Neuronal stem cell (in vitro differentiated cells): ENCODE data around the gene QRICH2.
A peak's percentile ranks its signal among the peaks of the same experiment; 100 is the strongest.
"Not testable (repeated sequence)": the region's sequence is repeated elsewhere in the genome, so short reads cannot be mapped to it uniquely, and the experiment has no call there.

Experiments used
- DNase-seq: peaks from one replicate; pipeline ENCODE4 v3.0.0-alpha.2; 2013; ENCODE audit warnings: low spot score
- H2AFZ ChIP-seq: one replicate; pipeline ENCODE4 v1.6.1; 2013; ENCODE audit warnings: mild to moderate bottlenecking, low read length, inconsistent platforms
- H2AK5ac ChIP-seq: 2 replicates; pipeline ENCODE4 v1.6.1; 2013; ENCODE audit warnings: low read depth, mild to moderate bottlenecking, inconsistent platforms, low read length, moderate library complexity, mixed read lengths
- H2BK120ac ChIP-seq: 2 replicates; pipeline ENCODE4 v1.6.1; 2013; ENCODE audit warnings: low read depth, mild to moderate bottlenecking, inconsistent platforms, low read length, moderate library complexity, mixed read lengths
- H2BK12ac ChIP-seq: one replicate; pipeline ENCODE4 v1.6.1; 2013; ENCODE audit warnings: low read length, inconsistent platforms
- H2BK15ac ChIP-seq: 2 replicates; pipeline ENCODE4 v1.6.1; 2013; ENCODE audit warnings: mild to moderate bottlenecking, low read length, inconsistent platforms, mixed read lengths
- H2BK5ac ChIP-seq: one replicate; pipeline ENCODE4 v1.6.1; 2013; ENCODE audit warnings: inconsistent platforms, mild to moderate bottlenecking, low read length, moderate library complexity
- H3K14ac ChIP-seq: one replicate; pipeline ENCODE4 v1.6.1; 2013; ENCODE audit warnings: low read length, inconsistent platforms
- H3K18ac ChIP-seq: 2 replicates; pipeline ENCODE4 v1.6.1; 2013; ENCODE audit warnings: low read length, inconsistent platforms
- H3K23ac ChIP-seq: 2 replicates; pipeline ENCODE4 v1.6.1; 2013; ENCODE audit warnings: low read depth, mild to moderate bottlenecking, mixed read lengths, low read length, inconsistent platforms; ENCODE audit not compliant: poor library complexity
- H3K27ac ChIP-seq: replicated peaks from 3 replicates; pipeline ENCODE4 v1.5.1; 2013; ENCODE audit warnings: low read length, inconsistent platforms
- H3K27me3 ChIP-seq, 3 experiments: 2 replicates each; pipeline ENCODE4 v1.6.1; 2013; ENCODE audit warnings: low read length in 3 of 3, mild to moderate bottlenecking in 2 of 3, inconsistent platforms in 1 of 3, low read depth in 1 of 3, mixed read lengths in 1 of 3, moderate library complexity in 1 of 3; ENCODE audit not compliant: control insufficient read depth in 3 of 3, insufficient read depth in 3 of 3
- H3K36me3 ChIP-seq, 2 donors: replicated peaks in 1 of 2; 2 replicates each; pipeline ENCODE4 v1.6.1; 2013; ENCODE audit warnings: low read length in 2 of 2; ENCODE audit not compliant: control insufficient read depth in 2 of 2, insufficient read depth in 2 of 2
- H3K4ac ChIP-seq: 2 replicates; pipeline ENCODE4 v1.6.1; 2013; ENCODE audit warnings: inconsistent platforms, mild to moderate bottlenecking, low read length, moderate library complexity
- H3K4me1 ChIP-seq, 2 donors: 1 replicate in 1 of 2; 2 replicates in 1 of 2; pipeline ENCODE4 v1.6.1; 2013; ENCODE audit warnings: low read length in 2 of 2, low read depth in 1 of 2; ENCODE audit not compliant: control insufficient read depth in 2 of 2, insufficient read depth in 1 of 2
- H3K4me2 ChIP-seq: one replicate; pipeline ENCODE4 v1.6.1; 2013; ENCODE audit warnings: mild to moderate bottlenecking, low read length, inconsistent platforms; ENCODE audit not compliant: insufficient read depth, poor library complexity, severe bottlenecking
- H3K4me3 ChIP-seq, 2 donors: 2 replicates each; pipeline ENCODE4 v1.5.1; 2013; ENCODE audit warnings: low read length in 2 of 2, mild to moderate bottlenecking in 2 of 2, inconsistent platforms in 1 of 2, moderate library complexity in 1 of 2
- H3K79me1 ChIP-seq: one replicate; pipeline ENCODE4 v1.6.1; 2013; ENCODE audit warnings: low read depth, mild to moderate bottlenecking, inconsistent platforms, low read length, moderate library complexity
- H3K9ac ChIP-seq: one replicate; pipeline ENCODE4 v1.6.1; 2013; ENCODE audit warnings: mild to moderate bottlenecking, low read depth, low read length, inconsistent platforms; ENCODE audit not compliant: poor library complexity
- H3K9me3 ChIP-seq, 2 donors: replicated peaks in 1 of 2; 2 replicates each; pipeline versions ENCODE3 to v1.6.1; 2013; ENCODE audit warnings: low read length in 2 of 2, mild to moderate bottlenecking in 2 of 2, inconsistent platforms in 1 of 2, low read depth in 1 of 2, mixed read lengths in 1 of 2, moderate library complexity in 1 of 2; ENCODE audit not compliant: control insufficient read depth in 2 of 2, insufficient read depth in 1 of 2
- H4K8ac ChIP-seq: one replicate; pipeline ENCODE4 v1.6.1; 2013; ENCODE audit warnings: low read depth, mild to moderate bottlenecking, inconsistent platforms, low read length, moderate library complexity
- H4K91ac ChIP-seq: one replicate; pipeline ENCODE4 v1.6.1; 2013; ENCODE audit warnings: low read length, low read depth, mild to moderate bottlenecking, inconsistent platforms; ENCODE audit not compliant: poor library complexity
- WGBS, 2 donors: extraction: QIAGEN DNeasy Blood & Tissue Kit; methylation state at CpG; one replicate each; pipeline ENCODE4 v1.1.7; 2013; ENCODE audit warnings: missing lambda C conversion rate in 2 of 2, mixed read lengths in 1 of 2; ENCODE audit not compliant: insufficient read length in 2 of 2, insufficient replicate concordance in 1 of 2; ENCODE audit errors: extremely low coverage in 2 of 2; 5-methylcytosine and 5-hydroxymethylcytosine counted together

The QRICH2 gene

DNA sequence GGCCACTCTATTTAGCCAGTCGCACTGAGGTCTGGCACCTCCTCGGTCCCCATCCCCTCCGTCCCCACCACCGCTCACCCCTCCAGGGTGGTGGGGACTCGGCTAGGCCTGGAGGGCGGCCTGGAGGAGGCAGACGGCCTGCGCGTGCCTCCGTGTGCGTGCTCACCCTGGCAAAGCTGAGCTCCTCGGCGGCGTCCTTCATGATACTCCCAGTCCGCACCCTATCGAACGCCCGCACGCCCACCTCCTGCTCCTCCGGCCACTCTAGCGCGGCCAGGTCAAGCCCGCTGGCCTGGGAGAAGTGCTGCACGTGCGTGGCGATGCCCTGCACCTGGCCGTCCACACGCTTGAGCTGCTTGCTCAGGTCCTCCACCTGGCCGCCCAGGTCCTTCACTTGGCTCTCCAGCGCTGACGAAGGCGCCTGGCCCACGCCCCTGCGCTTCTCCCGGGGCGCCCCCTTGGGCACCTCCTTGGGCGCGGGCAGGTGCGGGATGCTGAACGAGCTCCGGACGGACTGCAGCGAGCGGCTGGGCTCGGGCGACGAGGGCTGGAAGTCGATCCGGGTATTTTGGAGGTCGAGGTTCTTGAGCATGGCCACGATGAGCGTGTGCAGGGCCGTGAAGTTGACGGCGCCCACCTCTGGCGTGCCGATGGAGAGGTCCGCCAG lies 644 bp downstream of the QRICH2 start:
- H2BK120ac ChIP-seq, result no peak overlapping the region
- no peak overlapping the region for H4K8ac ChIP-seq
- H3K23ac ChIP-seq, result no peak overlapping the region
- WGBS, 2 donors, result no CpG with 5 or more reads among the region's 58 CpGs
- H3K36me3 ChIP-seq, result peaks cover 13 to 61% of the 10 kb centered on the region in 2 donors
- no peak overlapping the region for H4K91ac ChIP-seq
- no peak overlapping the region for H3K4me3 ChIP-seq
- H3K18ac ChIP-seq, result no peak overlapping the region
- no peak overlapping the region for H3K4me2 ChIP-seq
- no peaks in the 10 kb centered on the region for H3K4me1 ChIP-seq
- no peak overlapping the region for H2AK5ac ChIP-seq
- peaks cover 6% of the 10 kb centered on the region for H3K79me1 ChIP-seq
- H3K27ac ChIP-seq, result no peak overlapping the region
- no peak overlapping the region for H2BK5ac ChIP-seq
- H3K9ac ChIP-seq, result no peak overlapping the region
- H2BK12ac ChIP-seq, result no peak overlapping the region
- no peak overlapping the region for H2BK15ac ChIP-seq
- no peak overlapping the region for H3K4ac ChIP-seq
- no peaks in the 10 kb centered on the region for H3K9me3 ChIP-seq
- DNase-seq, result no peak
- no peaks in the 10 kb centered on the region for H3K27me3 ChIP-seq
- no peak overlapping the region for H2AFZ ChIP-seq
- H3K14ac ChIP-seq, result no peak overlapping the region

DNA sequence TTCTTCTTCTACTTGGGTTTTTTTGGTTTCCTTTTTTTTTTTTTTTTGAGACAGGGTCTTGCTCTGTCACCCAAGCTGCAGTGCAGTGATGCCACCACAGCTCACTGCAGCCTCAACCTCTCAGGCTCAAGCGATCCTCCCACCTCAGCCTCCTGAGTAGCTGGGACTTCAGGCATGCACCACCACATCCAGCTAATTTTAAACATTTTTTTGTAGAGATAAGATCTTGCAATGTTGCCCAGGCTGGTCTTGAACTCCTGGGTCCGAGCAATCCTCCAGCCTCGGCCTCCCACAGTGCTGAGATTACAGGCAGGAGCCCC lies 3.0 kb downstream of the QRICH2 start:
- H4K8ac ChIP-seq, H3K14ac ChIP-seq, H2AFZ ChIP-seq, H3K9ac ChIP-seq, H3K4me1 ChIP-seq, H4K91ac ChIP-seq, H3K79me1 ChIP-seq, H3K9me3 ChIP-seq, H3K4me3 ChIP-seq, H3K4me2 ChIP-seq, H3K27ac ChIP-seq, H2BK12ac ChIP-seq, H2BK5ac ChIP-seq, H2BK120ac ChIP-seq, H3K27me3 ChIP-seq, H3K18ac ChIP-seq, H3K23ac ChIP-seq, H2AK5ac ChIP-seq, DNase-seq, H3K4ac ChIP-seq, H2BK15ac ChIP-seq: not testable (repeated sequence)
- WGBS, 2 donors, result no CpG with 5 or more reads among the region's 3 CpGs
- H3K36me3 ChIP-seq, result peaks cover 9 to 41% of the 10 kb centered on the region in 2 donors

DNA sequence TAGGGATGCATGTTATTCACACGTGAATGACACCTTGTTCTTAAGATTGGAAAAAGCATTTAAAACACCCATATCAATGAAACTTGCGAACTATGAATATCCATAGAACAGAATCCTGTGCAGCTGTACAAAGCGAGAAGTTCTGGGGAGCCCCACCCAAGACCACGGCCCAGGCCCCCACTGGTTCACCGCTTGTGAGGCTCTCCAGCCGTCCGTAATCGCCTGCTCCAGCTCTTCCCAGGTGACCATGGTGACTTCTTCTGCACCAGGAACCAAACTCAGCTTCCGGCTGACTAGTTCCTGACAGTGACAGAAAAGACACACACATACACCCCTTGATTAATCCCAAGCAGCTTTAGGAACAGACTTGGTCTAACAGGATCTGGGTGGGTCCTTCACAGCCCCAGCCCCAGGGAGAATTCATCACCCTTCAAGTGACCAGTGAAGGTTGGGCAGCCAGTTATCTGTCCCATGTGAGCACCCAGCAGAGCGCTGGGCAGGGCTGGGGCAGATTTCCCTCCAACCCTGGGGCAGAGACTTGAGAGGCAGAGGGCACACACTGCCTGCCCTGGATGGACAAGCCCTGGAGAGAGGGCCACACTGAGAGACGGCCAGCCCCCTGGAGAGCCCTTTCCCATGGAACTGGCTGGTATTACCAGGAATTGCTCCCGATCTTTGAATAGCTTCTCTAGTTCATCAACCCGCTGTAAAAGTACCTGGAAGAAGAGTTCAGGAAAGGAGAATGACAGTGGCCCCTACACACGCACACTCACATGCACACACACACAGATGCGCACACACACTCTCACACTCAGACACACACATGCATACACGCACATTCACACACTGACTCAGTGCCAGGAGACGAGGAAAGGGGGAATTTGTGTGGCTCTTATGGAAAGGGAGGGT lies 3.6 kb downstream of the QRICH2 start:
- Histone ChIP-seq H2BK5ac (no peak overlapping the region), H3K36me3 (peaks cover 9 to 36% of the 10 kb centered on the region in 2 donors), H4K8ac (no peak overlapping the region), H2BK12ac (no peak overlapping the region), H4K91ac (no peak overlapping the region), H2AFZ (no peak overlapping the region), H2AK5ac (no peak overlapping the region), H3K9ac (no peak overlapping the region), H3K18ac (peak overlapping the region; percentile 27), H3K14ac (no peak overlapping the region), H3K79me1 (peaks cover 6% of the 10 kb centered on the region), H3K4me1 (no peaks in the 10 kb centered on the region), H2BK15ac (no peak overlapping the region), H3K4me3 (no peak overlapping the region), H2BK120ac (no peak overlapping the region), H3K4ac (no peak overlapping the region), H3K27ac (no peak overlapping the region), H3K27me3 (no peaks in the 10 kb centered on the region), H3K4me2 (no peak overlapping the region), H3K23ac (no peak overlapping the region), H3K9me3 (no peaks in the 10 kb centered on the region)
- no CpG with 5 or more reads among the region's 17 CpGs for WGBS, 2 donors
- no peak for DNase-seq

DNA sequence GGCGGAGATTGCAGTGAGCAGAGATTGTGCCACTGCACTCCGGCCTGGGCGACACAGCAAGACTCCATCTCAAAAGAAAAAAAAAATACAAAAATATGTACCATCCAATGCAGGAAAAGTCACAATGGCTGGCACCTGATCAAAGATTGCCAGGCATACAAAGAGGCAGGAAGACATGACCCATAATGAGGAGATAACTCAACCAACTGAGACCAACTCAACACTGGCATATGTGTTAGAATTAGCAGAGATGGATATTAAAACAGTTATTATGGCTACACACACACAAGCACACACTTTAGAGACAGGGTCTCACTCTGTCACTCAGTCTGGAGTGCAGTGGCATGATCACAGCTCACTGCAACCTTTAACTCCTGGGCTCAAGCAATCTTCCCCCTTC lies 10.6 kb downstream of the QRICH2 start:
- H2BK5ac ChIP-seq, result no peak overlapping the region
- no peaks in the 10 kb centered on the region for H3K79me1 ChIP-seq
- no peak overlapping the region for H2AK5ac ChIP-seq
- H3K36me3 ChIP-seq, result peaks cover 4 to 17% of the 10 kb centered on the region in 2 donors
- H3K27ac ChIP-seq, result no peak overlapping the region
- H3K4me1 ChIP-seq, result no peaks in the 10 kb centered on the region
- no peak overlapping the region for H4K8ac ChIP-seq
- no peak for DNase-seq
- no peak overlapping the region for H3K4me3 ChIP-seq
- no peaks in the 10 kb centered on the region for H3K27me3 ChIP-seq
- H3K4ac ChIP-seq, result no peak overlapping the region
- no peak overlapping the region for H3K9ac ChIP-seq
- no CpG with 5 or more reads among the region's 3 CpGs for WGBS, 2 donors
- no peak overlapping the region for H3K14ac ChIP-seq
- H2BK15ac ChIP-seq, result no peak overlapping the region
- no peak overlapping the region for H3K23ac ChIP-seq
- H3K9me3 ChIP-seq, result no peaks in the 10 kb centered on the region
- no peak overlapping the region for H3K4me2 ChIP-seq
- H2BK12ac ChIP-seq, result no peak overlapping the region
- H4K91ac ChIP-seq, result no peak overlapping the region
- H3K18ac ChIP-seq, result no peak overlapping the region
- no peak overlapping the region for H2BK120ac ChIP-seq
- H2AFZ ChIP-seq, result no peak overlapping the region
